DND-41 (cell line): ENCODE data around the gene KLF15.

Experiments
- ATAC-seq: fragments of 200-7000 bp; cut with Tn5 transposase; 3 replicates; pipeline ENCODE4 v1.9.1; 2021; ENCODE audit warnings: low read depth; ENCODE audit not compliant: insufficient read depth
- DNase-seq: peaks from one replicate; pipeline ENCODE4 v3.0.0-alpha.2; 2020
- H2AFZ ChIP-seq: 2 replicates; pipeline ENCODE4 v1.6.0; 2012; ENCODE audit warnings: low read depth, low read length
- H3K27ac ChIP-seq: 2 replicates; pipeline ENCODE4 v1.5.1; 2012; ENCODE audit warnings: low read length, inconsistent platforms
- H3K27me3 ChIP-seq: fragments of 200-600 bp; sonication (generic); 2 replicates; pipeline ENCODE4 v1.6.0; 2012; ENCODE audit warnings: low read length, mild to moderate bottlenecking, inconsistent platforms; ENCODE audit not compliant: insufficient read depth, poor library complexity
- H3K36me3 ChIP-seq: 2 replicates; pipeline ENCODE4 v1.5.1; 2012; ENCODE audit warnings: low read length, inconsistent platforms; ENCODE audit not compliant: insufficient read depth
- H3K4me1 ChIP-seq: 2 replicates; pipeline ENCODE4 v1.5.1; 2012; ENCODE audit warnings: mild to moderate bottlenecking, low read length; ENCODE audit not compliant: insufficient read depth
- H3K4me2 ChIP-seq: 2 replicates; pipeline ENCODE4 v1.6.0; 2012; ENCODE audit warnings: mild to moderate bottlenecking, moderate library complexity, low read length, inconsistent platforms; ENCODE audit not compliant: insufficient read depth
- H3K4me3 ChIP-seq, 2 experiments: fragments of 200-600 bp in 1 of 2; shearing (Covaris generic) in 1 of 2; 2 replicates each; pipeline ENCODE4 v1.5.1; 2012 to 2016; ENCODE audit warnings: inconsistent platforms in 2 of 2, low read length in 2 of 2, mild to moderate bottlenecking in 2 of 2, low read depth in 1 of 2, moderate library complexity in 1 of 2
- H3K79me2 ChIP-seq: 2 replicates; pipeline ENCODE4 v1.6.0; 2012; ENCODE audit warnings: low read length, inconsistent platforms; ENCODE audit not compliant: insufficient read depth
- H3K9ac ChIP-seq: 2 replicates; pipeline ENCODE4 v1.6.0; 2012; ENCODE audit warnings: low read depth, mild to moderate bottlenecking, inconsistent platforms, low read length, moderate library complexity
- H3K9me3 ChIP-seq: 2 replicates; pipeline ENCODE4 v1.5.1; 2012; ENCODE audit warnings: low read length, moderate library complexity, mild to moderate bottlenecking, inconsistent platforms; ENCODE audit not compliant: insufficient read depth, severe bottlenecking
- H4K20me1 ChIP-seq: 2 replicates; pipeline ENCODE4 v1.6.0; 2012; ENCODE audit warnings: low read length; ENCODE audit not compliant: insufficient read depth
- EZH2 ChIP-seq: IDR thresholded peaks from 3 replicates; pipeline ENCODE4 v1.6.1; 2012; ENCODE audit warnings: borderline replicate concordance, low read depth, mild to moderate bottlenecking, moderate library complexity, low read length, inconsistent platforms; ENCODE audit not compliant: severe bottlenecking
- TF ChIP-seq, protein P1 (sequence below): IDR thresholded peaks from 2 replicates; pipeline ENCODE4 v1.5.1; 2012; ENCODE audit warnings: borderline replicate concordance, low read length, moderate library complexity, mild to moderate bottlenecking; ENCODE audit not compliant: poor library complexity, severe bottlenecking; ENCODE audit errors: extremely low read depth

The KLF15 gene

DNA sequence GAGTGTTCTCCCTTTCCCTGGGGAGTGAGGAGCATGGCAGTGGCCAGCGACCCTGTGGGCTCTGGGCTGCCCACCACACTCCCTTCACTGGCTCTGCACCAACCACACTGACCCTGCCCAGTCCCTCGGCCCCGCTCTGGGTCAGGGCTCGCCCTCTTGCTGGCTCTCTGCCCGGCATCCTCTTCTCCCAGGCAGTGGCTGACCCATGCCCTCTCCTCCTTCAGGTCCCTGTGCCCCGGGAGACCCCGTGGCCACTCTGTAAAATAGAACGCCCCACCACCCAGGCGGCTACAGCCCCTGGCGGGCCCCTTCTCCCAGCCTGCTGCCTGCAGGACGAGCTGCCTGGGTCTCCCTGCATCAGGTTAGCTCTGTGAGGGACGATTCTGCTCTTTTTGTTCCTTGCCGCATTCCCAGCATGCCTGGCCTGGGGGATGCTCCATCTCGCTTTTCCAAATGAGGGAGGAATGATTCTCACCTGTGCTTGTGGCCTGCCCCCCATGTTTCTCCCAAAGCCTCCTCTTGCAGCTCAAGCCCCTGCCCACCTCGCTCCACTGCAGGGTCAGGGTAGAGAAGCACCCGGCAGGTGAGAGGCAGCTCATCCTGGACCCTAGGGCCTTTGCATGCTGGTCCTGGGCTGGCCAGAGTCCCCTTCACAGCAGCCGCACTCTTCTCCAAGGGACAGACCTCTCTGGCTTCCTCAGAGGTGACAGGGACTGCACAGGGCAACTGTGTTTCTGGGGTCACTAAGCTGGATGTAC lies 23.0 kb upstream of the KLF15 start:
- H3K9me3 ChIP-seq, result no peaks in the 10 kb centered on the region

DNA sequence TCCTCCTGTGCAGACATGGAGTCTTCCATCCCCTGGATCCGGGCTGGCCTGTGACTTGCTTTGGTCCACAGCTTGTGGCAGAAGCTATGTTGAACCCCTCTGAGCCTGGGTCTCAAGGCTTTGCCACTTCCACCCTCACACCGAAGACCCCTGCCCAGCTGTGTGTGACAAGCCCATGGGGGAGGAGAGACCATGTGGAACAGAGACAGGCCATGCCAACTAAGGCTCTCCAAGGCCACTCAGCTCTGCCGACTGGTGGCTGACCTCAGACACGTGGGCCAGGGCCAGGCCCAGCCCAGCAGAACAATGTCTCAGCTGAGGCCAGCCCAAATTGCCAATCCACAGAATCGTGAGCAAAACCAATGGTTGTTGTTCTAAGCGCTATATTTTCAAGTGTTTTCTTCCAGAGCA lies 21.1 kb upstream of the KLF15 start:
- no peak for TF ChIP-seq EZH2
- TF ChIP-seq, protein P1, sequence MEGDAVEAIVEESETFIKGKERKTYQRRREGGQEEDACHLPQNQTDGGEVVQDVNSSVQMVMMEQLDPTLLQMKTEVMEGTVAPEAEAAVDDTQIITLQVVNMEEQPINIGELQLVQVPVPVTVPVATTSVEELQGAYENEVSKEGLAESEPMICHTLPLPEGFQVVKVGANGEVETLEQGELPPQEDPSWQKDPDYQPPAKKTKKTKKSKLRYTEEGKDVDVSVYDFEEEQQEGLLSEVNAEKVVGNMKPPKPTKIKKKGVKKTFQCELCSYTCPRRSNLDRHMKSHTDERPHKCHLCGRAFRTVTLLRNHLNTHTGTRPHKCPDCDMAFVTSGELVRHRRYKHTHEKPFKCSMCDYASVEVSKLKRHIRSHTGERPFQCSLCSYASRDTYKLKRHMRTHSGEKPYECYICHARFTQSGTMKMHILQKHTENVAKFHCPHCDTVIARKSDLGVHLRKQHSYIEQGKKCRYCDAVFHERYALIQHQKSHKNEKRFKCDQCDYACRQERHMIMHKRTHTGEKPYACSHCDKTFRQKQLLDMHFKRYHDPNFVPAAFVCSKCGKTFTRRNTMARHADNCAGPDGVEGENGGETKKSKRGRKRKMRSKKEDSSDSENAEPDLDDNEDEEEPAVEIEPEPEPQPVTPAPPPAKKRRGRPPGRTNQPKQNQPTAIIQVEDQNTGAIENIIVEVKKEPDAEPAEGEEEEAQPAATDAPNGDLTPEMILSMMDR, result no peak
- H3K27me3 ChIP-seq, result no peaks in the 10 kb centered on the region
- DNase-seq (no peak), ATAC-seq (no peak)
- no peak overlapping the region for H3K9ac ChIP-seq
- no peaks in the 10 kb centered on the region for H3K9me3 ChIP-seq
- H3K36me3 ChIP-seq, result no peaks in the 10 kb centered on the region
- no peaks in the 10 kb centered on the region for H3K4me1 ChIP-seq
- H3K4me3 ChIP-seq, result no peak overlapping the region
- H3K79me2 ChIP-seq, result no peaks in the 10 kb centered on the region
- no peak overlapping the region for H3K27ac ChIP-seq
- H3K4me2 ChIP-seq, result no peak overlapping the region
- H2AFZ ChIP-seq, result no peak overlapping the region
- peaks cover 5% of the 10 kb centered on the region; the same call in 1 of the 2 replicates for H4K20me1 ChIP-seq

More for the DNA sequence above, 23.0 kb upstream of the KLF15 start:
- H3K4me2 ChIP-seq, result no peak overlapping the region
- H2AFZ ChIP-seq, result no peak overlapping the region
- no peak overlapping the region for H3K27ac ChIP-seq
- H3K4me1 ChIP-seq, result no peaks in the 10 kb centered on the region
- TF ChIP-seq EZH2, result no peak
- TF ChIP-seq, protein P1, result no peak
- no peaks in the 10 kb centered on the region for H3K27me3 ChIP-seq
- ATAC-seq (no peak), DNase-seq (no peak)
- H3K79me2 ChIP-seq, result no peaks in the 10 kb centered on the region
- H3K9ac ChIP-seq, result no peak overlapping the region
- H4K20me1 ChIP-seq, result 0 out of 2 replicates have a peak, but pooled peaks cover 5% of the 10 kb centered on the region
- no peaks in the 10 kb centered on the region for H3K36me3 ChIP-seq
- no peak overlapping the region for H3K4me3 ChIP-seq

DNA sequence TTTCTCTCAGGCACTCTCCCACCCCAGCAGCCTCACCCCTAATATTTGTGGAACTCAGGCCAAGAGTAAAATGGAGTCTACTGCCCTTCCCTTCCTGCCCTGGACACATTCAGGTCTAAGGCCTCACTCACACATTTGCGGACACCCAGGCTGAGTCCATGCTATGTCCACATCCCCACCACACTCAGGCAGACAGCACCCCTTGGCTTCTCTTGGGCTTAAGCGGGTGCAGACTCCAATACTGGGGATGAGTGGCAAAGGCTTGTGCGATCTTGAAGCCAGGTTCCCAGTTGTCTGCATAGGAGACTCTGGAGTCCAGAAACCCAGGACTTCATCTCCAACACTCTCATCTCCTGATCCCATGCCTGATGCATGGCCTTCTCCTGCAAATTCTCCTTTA lies 20.0 kb upstream of the KLF15 start:
- Histone ChIP-seq H3K79me2 (no peaks in the 10 kb centered on the region), H3K4me3 (no peak overlapping the region), H3K4me1 (no peaks in the 10 kb centered on the region), H3K27me3 (no peaks in the 10 kb centered on the region), H2AFZ (no peak overlapping the region), H3K4me2 (no peak overlapping the region), H3K9ac (no peak overlapping the region), H3K9me3 (no peaks in the 10 kb centered on the region), H3K36me3 (no peaks in the 10 kb centered on the region), H4K20me1 (peaks cover 5% of the 10 kb centered on the region; the same call in 1 of the 2 replicates), H3K27ac (no peak overlapping the region)
- ATAC-seq (no peak), DNase-seq (no peak)
- TF ChIP-seq, protein P1, result no peak
- TF ChIP-seq EZH2, result no peak
